ENCODE results near the gene C1orf198.

Gene C1orf198

GRCh38 chr1:230812568-230812967 lies 55.8 kb downstream of the C1orf198 start:
- Histone ChIP-seq H3K4me1 (ENCODE audit: insufficient read depth, low read length, severe bottlenecking) (no peaks in the 10 kb centered on the region), H3K36me3 (ENCODE audit: insufficient read depth, low read length) (no peaks in the 10 kb centered on the region), H3K9me2 (ENCODE audit: low read depth, low read length) (no peaks in the 10 kb centered on the region), H3K4me3 (ENCODE audit: low read depth, low read length, poor library complexity, severe bottlenecking) (no peak overlapping the region), H2AFZ (ENCODE audit: low read length) (no peak overlapping the region), H3K27ac (ENCODE audit: low read depth, low read length, poor library complexity, severe bottlenecking) (no peak overlapping the region), H3K27me3 (ENCODE audit: insufficient read depth, low read length) (no peaks in the 10 kb centered on the region), H3K9ac (ENCODE audit: low read length) (no peak overlapping the region), H3F3A (ENCODE audit: insufficient read depth, low read length) (no peaks in the 10 kb centered on the region), H3K4me2 (ENCODE audit: low read length) (no peak overlapping the region), H4K20me1 (ENCODE audit: insufficient read depth, low read length) (no peaks in the 10 kb centered on the region), H3K9me3 (ENCODE audit: low read length) (0 out of 2 replicates have a peak, but pooled peaks cover 5% of the 10 kb centered on the region), H3K79me2 (ENCODE audit: insufficient read depth, low read length) (no peaks in the 10 kb centered on the region)
- no peak for TF ChIP-seq CTCF (IDR thresholded peaks at IDR 0.05; ENCODE audit: low read length)
- TF ChIP-seq EZH2 (IDR thresholded peaks at IDR 0.05; ENCODE audit: borderline replicate concordance, low read length): no peak

- H3K4me2 ChIP-seq (ENCODE audit: low read length): no peak overlapping the region
- no peaks in the 10 kb centered on the region for H4K20me1 ChIP-seq (ENCODE audit: insufficient read depth, low read length)
- H3K9ac ChIP-seq (ENCODE audit: low read length): no peak overlapping the region
- H3K4me1 ChIP-seq (ENCODE audit: insufficient read depth, low read length, severe bottlenecking): no peaks in the 10 kb centered on the region
- no peaks in the 10 kb centered on the region for H3F3A ChIP-seq (ENCODE audit: insufficient read depth, low read length)
- no peak overlapping the region for H3K27ac ChIP-seq (ENCODE audit: low read depth, low read length, poor library complexity, severe bottlenecking)
- no peaks in the 10 kb centered on the region for H3K36me3 ChIP-seq (ENCODE audit: insufficient read depth, low read length)
- 0 out of 2 replicates have a peak, but pooled peaks cover 5% of the 10 kb centered on the region for H3K9me3 ChIP-seq (ENCODE audit: low read length)
- no peak overlapping the region for H3K4me3 ChIP-seq (ENCODE audit: low read depth, low read length, poor library complexity, severe bottlenecking)
- no peaks in the 10 kb centered on the region for H3K79me2 ChIP-seq (ENCODE audit: insufficient read depth, low read length)
- H3K27me3 ChIP-seq (ENCODE audit: insufficient read depth, low read length): no peaks in the 10 kb centered on the region; the same call in 1 of the 2 replicates
- no peak for TF ChIP-seq EZH2 (IDR thresholded peaks at IDR 0.05; ENCODE audit: borderline replicate concordance, low read length)
- no peak for TF ChIP-seq CTCF (IDR thresholded peaks at IDR 0.05; ENCODE audit: low read length)
- H3K9me2 ChIP-seq (ENCODE audit: low read depth, low read length): no peaks in the 10 kb centered on the region
- H2AFZ ChIP-seq (ENCODE audit: low read length): no peak overlapping the region
Measured at GRCh38 chr1:230809256-230809990, 58.9 kb downstream of the C1orf198 start.

GRCh38 chr1:230808281-230808872 lies 59.9 kb downstream of the C1orf198 start:
- H3K9me2 ChIP-seq (ENCODE audit: low read depth, low read length): no peaks in the 10 kb centered on the region
- H3K4me3 ChIP-seq (ENCODE audit: low read depth, low read length, poor library complexity, severe bottlenecking): no peak overlapping the region
- H3K27ac ChIP-seq (ENCODE audit: low read depth, low read length, poor library complexity, severe bottlenecking): no peak overlapping the region
- H3K36me3 ChIP-seq (ENCODE audit: insufficient read depth, low read length): no peaks in the 10 kb centered on the region
- no peaks in the 10 kb centered on the region for H3F3A ChIP-seq (ENCODE audit: insufficient read depth, low read length)
- no peak overlapping the region for H2AFZ ChIP-seq (ENCODE audit: low read length)
- no peaks in the 10 kb centered on the region for H3K4me1 ChIP-seq (ENCODE audit: insufficient read depth, low read length, severe bottlenecking)
- no peak for TF ChIP-seq CTCF (IDR thresholded peaks at IDR 0.05; ENCODE audit: low read length)
- TF ChIP-seq EZH2 (IDR thresholded peaks at IDR 0.05; ENCODE audit: borderline replicate concordance, low read length): no peak
- H4K20me1 ChIP-seq (ENCODE audit: insufficient read depth, low read length): no peaks in the 10 kb centered on the region
- no peak overlapping the region for H3K4me2 ChIP-seq (ENCODE audit: low read length)
- 0 out of 2 replicates have a peak, but pooled peaks cover 5% of the 10 kb centered on the region for H3K9me3 ChIP-seq (ENCODE audit: low read length)
- no peaks in the 10 kb centered on the region; the same call in 1 of the 2 replicates for H3K27me3 ChIP-seq (ENCODE audit: insufficient read depth, low read length)
- H3K9ac ChIP-seq (ENCODE audit: low read length): no peak overlapping the region
- no peaks in the 10 kb centered on the region for H3K79me2 ChIP-seq (ENCODE audit: insufficient read depth, low read length)

All from OCI-LY1 (cell line).